ENCODE data around the gene MMP15.

GRCh38 chr16:57998992-57999365 is 26.6 kb upstream of the MMP15 start:
- TF ChIP-seq CTCF (IDR thresholded peaks at IDR 0.05; ENCODE audit: extremely low read depth in 1 of 2, insufficient read depth in 1 of 2, low read depth in 1 of 2, low read length in 2 of 2) (no peak), POLR2AphosphoS5 (IDR thresholded peaks at IDR 0.05; ENCODE audit: insufficient read depth, low read depth, low read length) (no peak), EZH2 (IDR thresholded peaks at IDR 0.05; ENCODE audit: borderline replicate concordance, low read depth, low read length, severe bottlenecking) (no peak), POLR2A (IDR thresholded peaks at IDR 0.05; ENCODE audit: low read depth, low read length) (no peak), JUN (IDR thresholded peaks at IDR 0.05; ENCODE audit: borderline replicate concordance, insufficient read depth, insufficient read length, low read depth) (no peak), MYC (IDR thresholded peaks at IDR 0.05; ENCODE audit: low read depth, low read length) (no peak)
- TF ChIP-seq, protein P1, sequence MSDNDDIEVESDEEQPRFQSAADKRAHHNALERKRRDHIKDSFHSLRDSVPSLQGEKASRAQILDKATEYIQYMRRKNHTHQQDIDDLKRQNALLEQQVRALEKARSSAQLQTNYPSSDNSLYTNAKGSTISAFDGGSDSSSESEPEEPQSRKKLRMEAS (IDR thresholded peaks at IDR 0.05; ENCODE audit: insufficient read depth, insufficient read length), result no peak

All from endothelial cell of umbilical vein (primary cell).